ENCODE results near the gene UBE2S.
"Not testable (repeated sequence)": the region's sequence is repeated elsewhere in the genome, so short reads cannot be mapped to it uniquely, and the experiment has no call there.

UBE2S gene

DNA sequence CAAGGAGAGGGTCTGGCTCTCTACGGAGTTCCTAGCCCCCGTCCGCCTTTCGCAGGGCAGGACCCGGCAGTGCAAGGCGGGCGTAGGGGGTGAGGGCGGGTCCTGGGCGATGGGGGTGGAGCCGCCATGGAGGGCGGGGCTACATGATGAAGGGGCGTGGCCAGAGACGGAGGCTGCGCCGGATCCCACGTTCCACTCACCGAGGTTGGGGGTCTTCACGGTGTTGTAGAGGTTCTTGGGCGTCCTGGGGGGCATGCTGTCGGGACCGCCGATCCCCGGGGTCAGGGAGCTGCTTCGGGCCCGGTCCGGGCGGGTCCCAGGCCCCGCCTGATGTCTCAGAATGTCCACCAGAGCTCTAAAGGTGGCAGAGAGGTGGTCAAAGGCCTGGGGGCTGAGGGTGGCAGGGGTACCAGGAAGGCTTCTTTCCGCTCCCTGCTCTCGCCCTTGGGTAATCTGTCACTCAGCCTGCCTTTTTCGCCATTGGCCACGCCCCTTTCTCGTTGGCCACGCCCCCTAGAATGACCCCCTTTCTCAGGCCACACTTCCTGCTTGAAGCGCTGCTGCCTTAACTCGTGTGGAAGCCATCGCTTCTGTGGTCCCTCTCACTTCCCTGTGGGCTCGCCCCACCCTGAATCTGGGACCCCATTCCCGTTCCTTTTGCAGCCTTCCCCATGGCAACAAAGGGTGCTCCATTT is 33.0 kb upstream of the UBE2S start:
- DNase-seq (ENCODE audit: low read depth in 2 of 2) = no peak

DNA sequence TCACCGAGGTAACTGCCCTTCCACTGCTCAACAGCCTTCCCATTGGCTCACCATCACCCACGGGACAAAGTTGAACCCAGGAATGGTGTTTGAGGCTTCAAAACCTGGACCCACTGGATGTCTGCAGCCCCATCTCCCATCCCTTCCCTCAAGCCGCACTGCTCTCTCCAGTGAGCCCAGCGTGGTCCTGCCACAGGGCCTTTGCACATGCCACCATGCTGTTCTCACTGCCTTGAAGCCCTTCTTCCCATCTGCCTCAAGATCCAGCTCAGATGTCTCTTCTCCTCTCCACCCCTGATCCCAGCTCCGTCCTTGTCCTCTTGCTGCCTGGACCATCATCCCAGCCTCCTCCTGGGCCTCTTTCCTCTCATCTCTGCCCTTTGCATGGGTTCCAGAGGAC is 31.5 kb upstream of the UBE2S start:
- no peak for DNase-seq (ENCODE audit: low read depth in 2 of 2)

DNA sequence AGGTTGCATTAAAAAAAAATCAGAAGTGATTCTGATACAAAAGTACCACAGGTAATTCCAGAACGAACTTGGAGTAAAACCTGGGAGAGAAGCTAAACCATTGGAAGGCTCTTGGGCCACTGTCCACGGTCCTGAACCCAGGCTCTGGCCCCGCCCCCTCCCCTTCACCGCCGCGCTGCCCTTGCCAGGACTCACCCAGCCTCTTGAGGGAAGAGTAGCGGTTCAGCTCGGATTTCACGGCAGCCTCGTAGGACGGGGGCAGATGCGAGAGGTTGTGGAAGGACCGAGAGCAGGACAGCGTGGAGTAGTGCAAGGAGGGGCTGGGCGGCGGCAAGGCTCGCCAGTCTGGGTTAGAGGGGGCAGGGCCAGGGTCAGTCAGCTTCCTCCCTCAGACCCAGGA is 29.8 kb upstream of the UBE2S start:
- DNase-seq (ENCODE audit: low read depth in 2 of 2) = no peak

DNA sequence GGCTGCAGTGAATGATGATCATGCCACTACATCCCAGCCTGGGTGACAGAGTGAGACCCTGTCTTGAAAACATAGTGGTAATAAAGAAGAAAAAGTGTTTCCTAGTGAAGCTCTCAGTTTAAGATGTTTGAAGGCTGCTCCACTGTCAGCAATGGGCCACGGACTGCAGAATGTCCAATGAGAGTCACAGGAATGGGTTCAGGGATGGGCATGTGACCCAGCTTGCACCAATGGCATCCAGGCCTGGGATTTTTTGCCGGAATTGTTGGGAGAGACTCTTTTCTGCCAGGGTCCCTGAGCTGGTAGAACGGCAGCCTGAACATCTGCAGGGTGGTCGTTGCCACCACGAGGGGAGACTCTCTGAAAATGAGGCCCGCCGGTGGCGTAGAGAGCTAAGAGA is 29.3 kb upstream of the UBE2S start:
- DNase-seq (ENCODE audit: low read depth in 2 of 2) = no peak

DNA sequence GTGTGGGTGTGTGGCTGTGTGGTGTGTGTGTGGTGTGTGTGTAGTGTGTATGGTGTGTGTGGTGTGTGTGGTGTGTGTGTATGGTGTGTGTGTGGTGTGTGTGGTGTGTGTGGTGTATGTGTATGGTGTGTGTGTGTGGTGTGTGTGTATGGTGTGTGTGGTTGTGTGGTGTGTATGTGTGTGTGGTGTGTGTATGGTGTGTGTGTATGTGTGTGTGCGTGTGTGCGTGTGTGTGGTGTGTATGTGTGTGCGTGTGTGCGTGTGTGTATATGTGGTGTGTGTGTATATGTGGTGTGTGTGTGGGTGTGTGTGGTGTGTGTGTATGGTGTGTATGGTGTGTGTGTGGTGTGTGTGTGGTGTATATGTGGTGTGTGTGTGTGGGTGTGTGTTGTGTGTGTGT is 27.4 kb upstream of the UBE2S start:
- DNase-seq (ENCODE audit: low read depth in 2 of 2) = no peak

DNA sequence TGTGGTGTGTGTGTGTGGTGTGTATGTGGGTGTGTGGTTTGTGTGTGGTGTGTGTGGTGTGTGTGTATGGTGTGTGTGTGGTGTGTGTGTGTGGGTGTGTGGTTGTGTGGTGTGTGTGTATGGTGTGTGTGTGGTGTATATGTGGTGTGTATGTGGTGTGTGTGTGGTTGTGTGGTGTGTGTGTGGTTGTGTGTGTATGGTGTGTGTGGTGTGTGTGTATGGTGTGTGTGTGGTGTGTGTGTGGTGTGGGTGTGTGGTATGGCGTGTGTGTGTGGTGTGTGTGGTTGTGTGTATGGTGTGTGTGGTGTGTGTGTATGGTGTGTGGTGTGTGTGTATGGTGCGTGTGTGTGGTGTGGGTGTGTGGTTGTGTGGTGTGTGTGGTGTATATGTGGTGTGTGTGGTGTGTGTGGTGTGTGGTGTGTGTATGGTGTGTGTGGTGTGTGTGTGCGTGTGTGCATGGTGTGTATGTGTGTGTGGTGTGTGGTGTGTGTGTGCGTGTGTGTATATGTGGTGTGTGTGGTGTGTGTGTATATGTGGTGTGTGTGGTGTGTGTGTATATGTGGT is 26.9 kb upstream of the UBE2S start:
- no peak for DNase-seq (ENCODE audit: low read depth in 2 of 2)

DNA sequence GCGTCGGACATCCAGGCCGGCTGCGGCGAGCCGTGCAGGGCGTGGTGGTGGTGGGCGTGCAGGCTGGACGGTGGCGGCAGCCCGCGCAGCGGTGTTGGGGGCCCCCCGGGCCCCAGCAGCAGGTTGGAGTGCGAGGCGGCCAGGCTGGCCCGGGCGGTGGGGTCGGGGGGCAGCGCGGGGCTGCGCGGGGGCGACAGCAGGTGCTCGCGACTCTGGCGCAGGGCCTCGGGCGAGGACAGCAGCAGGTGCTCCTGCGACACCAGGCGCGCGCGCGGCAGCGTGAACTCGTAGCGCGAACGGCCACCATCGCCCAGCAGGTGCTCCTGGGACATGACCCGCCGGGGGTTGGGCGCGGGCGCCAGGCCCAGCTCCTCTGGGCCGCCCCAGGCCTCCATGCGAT is 25.7 kb upstream of the UBE2S start:
- no peak for DNase-seq (ENCODE audit: low read depth in 2 of 2)

DNA sequence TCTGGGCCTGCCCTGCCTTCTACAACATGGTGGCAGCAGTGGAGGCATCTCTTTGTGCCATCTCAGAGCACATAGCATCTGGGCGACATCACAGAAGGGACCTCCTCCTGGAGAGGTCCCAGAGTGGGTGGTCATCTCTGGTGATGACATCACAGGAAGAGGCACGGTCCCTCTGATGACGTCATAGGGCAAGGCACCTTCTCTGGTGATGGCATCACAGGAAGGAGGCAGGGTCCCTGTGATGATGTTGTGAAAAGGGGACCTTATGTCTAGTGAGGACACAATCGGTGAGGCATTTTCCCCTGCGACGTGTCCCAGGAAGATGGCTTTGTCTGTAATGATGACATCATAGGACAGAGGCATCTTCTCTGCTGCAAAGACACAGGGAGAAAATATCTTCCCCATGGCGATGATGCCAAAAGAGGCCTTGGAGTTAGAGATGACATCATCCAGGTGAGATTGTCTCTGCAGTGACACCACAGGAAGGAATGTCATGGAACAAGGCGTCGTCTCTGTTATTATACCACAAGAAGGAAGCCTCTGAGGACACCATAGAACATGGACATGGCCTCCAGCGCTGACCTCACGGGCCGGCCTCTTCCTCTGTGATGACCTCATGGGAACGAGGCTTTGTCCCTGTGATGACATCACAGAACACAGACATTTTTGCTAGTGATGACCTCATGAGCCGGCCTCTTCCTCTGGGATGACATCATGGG is 24.8 kb upstream of the UBE2S start:
- DNase-seq (ENCODE audit: low read depth in 2 of 2) = no peak

DNA sequence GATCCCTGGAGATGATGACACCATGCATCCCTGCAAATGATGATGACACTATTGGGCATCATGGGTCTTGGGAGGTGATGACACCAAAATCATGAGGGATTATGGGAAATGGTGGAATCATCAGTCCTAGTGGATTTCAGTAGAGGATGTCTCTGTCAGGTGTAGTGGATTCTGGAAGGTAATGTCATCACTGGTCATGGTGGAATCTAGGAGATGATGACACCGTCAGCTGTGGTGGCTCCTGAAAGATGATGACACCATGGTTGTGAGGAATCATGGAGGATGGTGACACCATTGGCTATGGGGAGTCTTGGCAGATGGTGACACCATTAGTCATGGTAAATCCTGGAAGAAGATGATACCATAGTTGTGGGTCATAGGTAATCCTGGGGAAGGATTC is 23.6 kb upstream of the UBE2S start:
- no peak for DNase-seq (ENCODE audit: low read depth in 2 of 2)

DNA sequence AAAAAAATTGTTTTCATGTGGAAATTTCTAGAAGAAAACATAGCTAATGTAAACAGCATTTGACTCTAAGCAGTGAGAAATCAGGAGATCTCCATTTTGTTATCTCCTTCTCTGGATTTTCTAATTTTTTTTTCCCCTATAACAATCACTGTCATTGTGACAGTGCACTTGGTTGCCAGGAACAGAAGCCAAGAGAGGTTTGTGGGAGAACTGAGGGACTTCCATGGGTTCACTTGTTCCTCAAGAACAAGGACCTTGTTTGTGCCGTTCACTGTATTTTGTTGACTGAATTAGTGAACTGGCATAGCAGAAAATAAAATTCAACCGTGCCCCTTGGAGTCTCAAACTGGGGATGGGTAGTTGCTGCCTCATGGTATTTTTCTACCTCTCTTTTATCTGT is 18.5 kb upstream of the UBE2S start:
- no peak for DNase-seq (ENCODE audit: low read depth in 2 of 2)

DNA sequence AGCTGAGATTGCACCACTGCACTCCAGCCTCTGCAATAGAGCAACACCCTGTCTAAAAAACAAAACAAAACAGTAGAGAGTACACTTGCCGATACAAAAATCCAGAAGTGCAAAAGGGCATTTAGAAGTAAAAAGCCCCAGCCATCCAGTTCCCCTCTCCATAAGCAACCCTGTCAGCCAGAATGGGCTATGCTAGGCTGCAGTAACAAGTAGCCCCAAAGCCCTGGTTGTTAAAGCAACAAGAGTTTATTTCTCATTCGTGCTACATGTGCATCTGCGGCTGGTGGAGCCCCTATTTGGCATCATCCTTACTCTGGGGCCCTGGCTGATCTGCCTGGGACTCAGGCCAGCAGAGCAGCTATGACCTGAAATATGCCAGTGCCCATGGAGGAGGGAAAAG is 16.9 kb upstream of the UBE2S start:
- no peak for DNase-seq (ENCODE audit: low read depth in 2 of 2)

DNA sequence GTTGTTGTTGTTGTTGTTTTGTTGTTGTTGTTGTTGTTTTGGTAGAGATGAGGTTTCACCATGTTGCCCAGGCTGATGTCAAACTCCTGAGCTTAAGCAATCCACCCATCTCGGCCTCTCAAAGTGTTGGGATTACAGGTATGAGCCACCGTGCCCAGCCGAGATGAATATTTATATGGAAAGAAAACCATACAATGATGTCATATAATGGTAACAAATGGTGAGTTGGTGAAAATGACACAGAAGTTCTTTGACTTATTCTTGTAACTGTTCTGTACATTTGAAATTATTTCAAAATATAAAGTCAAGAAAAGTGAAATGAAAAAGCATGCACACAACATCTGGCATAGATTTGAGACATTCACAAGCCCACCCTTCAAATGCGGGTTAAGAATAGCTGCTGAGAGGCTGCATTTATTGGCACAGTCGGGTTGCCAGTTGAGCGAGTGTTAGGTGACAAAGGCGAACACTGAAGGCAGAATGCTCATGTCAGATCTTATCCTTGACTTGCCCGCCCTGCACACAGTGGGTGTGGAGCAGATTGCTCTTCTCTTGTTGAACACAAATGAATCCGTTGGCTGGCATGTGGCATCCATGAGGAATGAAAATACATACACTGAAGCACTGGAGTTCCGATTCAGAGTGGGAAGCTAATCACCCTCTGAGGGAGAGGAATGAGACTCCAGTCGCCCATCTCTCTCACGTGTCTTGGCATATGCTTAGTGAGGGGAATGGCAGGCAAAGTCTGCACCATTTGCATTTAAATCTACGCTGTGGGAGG is 15.8 kb upstream of the UBE2S start:
- no peak for DNase-seq (ENCODE audit: low read depth in 2 of 2)

DNA sequence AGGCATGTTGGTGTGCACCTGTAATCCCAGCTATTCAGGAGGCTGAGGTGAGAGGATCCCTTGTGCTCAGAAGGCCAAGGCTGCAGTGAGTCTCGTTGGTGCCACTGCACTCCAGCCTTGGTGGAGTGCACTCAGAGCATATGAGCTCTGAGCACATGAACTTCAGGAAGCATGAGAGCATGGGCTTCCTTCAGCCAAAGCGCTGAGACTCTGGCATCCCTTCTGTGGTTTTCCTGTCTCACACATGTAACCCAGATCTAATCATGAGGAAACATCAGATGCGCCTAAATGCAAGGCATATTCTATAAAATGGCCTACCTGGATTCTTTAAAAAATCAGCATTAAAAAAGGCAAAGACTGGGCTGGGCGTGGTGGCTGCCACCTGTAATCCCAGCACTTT is 13.7 kb upstream of the UBE2S start:
- DNase-seq (ENCODE audit: low read depth in 2 of 2) = not testable (repeated sequence)

DNA sequence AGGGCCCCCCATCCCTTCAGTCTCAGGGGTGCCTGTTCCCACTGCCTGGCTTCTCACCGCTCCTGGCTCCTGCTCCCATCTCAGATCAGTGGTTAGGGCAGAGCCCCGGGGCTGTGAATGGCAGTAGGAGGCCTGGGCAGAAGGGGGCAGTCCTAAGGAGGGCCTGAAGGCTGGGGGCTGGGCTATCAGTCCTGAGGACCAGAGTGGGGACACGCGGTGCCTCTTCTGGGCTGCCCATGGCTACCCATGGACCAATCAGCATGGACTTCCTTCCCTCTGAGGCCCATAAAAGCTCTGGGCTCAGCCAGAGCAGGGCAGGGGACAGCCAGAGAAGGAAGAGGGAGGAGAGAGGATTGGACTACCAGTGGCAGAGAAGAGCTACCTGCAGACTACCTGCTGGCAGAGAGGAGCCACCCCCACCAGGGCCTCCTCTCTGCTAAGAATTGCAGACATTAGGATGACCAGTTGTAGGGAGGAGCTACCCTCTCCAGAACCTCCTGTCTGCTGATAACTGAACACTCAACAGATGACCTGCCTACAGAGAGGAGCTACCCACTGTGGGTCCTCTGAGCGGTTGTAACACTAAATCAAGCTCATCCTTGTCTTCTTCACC is 12.1 kb upstream of the UBE2S start:
- no peak for DNase-seq (ENCODE audit: low read depth in 2 of 2)

DNA sequence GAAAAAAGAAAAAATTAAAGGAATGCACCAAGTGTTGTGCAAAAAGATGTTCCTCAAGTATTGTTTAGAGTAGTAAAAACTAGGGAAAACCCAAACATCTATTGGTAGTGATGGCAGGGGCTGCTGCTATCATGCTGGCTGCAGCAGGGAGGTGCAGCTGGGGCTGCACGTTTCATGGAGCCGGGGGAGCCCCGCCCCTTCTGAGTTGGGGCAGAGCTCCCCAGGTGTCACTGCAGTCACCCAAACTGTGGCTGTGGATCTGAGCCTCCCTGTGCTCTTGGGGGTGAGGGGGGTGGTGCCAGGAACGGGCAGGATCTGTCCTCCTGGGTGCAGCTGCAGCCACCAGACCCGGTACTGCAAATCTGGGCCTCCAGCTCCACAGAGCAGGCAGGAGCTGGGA is 11.5 kb upstream of the UBE2S start:
- DNase-seq (ENCODE audit: low read depth in 2 of 2) = no peak

DNA sequence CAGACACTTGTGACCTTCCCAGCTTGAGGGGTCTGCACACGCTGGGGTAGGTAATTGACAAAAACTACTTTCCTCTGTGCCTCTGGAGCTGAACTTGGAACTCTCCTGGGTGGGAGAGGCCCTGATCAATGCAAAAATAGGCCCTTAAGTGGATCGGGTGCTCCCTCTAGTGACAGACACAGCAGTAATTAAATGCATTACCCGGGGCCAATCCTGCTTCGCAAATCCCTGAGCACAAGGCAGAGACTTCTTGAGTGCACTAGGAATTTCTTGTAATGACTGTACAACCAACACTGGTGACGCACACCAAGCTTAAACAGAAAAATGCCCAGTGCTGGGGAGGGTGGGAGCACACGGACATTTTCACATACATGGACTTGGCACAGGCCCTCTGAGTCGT is 10.6 kb upstream of the UBE2S start:
- peak; percentile 41 to 51 for DNase-seq (ENCODE audit: low read depth in 2 of 2)

DNA sequence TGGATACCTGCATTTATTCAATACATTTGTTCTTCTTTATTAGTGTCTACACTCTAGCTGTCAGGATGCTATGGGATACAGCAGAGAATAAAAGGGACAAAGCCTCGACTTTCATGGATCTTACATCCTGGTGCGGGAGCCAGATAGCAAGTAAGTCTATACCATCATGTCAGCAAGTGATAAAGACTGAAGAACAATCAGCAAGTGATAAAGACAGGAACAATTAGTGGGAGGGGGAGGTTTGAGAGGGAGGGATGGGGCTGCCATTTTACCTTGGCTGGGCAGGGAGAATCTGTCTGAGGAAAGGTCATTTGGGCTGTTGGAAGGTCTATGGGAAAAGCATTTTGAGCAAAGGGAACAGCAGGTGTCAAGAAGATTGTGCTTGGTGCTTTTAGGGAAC is 2.6 kb upstream of the UBE2S start:
- no peak for DNase-seq (ENCODE audit: low read depth in 2 of 2)

DNA sequence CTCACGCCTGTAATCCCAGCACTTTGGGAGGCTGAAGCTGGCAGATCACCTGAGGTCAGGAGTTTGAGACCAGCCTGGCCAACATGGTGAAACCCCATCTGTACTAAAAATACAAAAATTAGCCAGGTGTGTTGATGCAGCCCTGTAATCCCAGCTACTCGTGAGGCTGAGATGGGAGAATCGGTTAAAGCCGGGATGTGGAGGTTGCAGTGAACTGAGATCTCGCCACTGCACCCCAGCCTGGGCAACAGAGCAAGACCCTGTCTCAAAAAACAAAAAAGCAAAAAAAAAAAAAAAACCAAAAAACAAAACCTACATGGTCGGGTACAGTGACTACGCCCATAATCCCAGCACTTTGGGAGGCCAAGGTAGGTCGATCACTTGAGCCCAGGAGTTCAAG is 1.6 kb upstream of the UBE2S start:
- DNase-seq (ENCODE audit: low read depth in 2 of 2) = not testable (repeated sequence)

DNA sequence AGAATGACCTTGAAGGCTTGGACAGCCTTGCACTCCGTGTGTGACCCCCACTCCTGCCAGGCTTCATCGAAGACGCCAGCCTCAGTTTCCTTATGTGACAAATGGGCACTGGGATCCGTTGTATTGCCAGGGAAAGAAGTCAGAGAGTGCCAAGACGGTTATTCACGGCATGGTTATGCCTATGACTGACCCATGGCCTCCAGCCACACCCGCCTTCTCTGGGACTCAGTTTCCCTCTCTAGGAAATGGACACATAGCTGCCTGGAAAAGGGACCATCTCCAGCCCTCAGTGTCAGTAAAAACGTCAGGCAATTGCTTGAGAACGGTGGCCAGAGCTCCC is 915 bp upstream of the UBE2S start:
- no peak for DNase-seq (ENCODE audit: low read depth in 2 of 2)

DNA sequence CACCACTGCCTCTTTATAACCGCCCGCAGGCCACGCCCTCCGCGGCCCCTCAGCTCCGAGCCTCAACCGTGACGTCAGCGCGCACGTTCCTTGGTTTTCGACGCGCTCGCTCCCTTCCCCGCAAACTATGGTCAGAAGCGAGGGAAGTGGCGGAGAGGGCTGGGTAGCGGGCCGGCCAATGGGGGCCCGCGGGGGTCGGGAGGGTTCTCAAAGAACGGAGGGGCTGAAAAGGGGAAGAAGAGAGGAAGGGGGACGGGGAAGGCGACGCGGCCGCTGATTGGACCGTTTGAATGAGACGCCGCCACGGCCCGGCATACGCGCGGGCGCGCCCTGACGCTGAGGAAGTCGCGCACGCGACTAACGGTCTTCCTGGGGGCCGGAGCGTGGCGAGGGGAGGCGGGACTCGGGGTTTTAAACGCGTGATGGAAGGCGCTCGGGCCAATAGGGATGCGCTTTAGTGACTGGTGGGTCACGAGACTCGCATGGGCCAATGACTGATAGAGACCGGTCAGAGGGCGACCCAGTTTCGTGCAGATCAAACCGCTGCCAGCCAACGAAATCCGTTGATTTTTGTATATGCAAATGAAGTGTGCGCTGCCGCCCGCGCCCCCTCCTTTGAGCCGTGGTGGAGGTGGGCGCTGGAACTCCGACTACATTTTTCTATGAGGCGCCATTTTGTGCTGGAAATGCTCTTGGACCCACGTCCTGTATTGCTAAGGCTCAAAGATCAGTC is 378 bp upstream of the UBE2S start:
- DNase-seq (ENCODE audit: low read depth in 2 of 2) = peak; percentile 99

DNA sequence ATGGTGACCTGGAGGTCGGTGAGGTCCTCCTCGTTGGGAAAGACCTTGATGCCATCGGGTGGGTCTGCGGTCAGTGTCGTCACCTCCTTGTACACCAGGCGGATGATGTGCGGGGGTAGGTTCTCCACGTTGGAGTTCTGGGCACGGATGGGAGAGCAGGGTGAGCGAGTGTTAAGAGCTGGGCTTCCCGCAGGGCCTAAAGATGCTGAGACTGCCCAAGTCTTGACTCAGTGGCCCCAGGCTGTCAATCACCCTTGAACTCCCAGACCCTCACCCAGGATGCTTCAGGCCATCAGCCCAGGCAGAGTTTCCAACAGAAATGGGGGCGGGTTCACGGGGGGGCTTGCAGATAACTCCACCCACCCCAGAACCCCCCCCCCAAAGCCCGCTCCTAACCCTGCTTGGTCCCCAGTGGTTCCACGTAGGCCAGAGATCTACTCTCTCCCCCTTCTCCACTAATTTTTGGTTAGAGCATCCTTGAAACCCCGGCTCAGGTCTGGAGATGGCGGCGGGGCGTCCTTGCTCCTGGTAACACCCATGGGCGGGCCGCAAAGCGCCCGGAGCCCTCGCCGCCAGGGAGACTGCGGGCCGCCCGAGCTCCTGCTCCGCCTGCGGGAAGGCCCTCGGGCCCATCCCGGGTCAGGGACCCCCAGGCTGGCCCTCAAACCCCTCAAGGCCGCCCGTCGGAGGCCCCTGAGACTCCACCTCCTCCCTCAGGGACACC is 600 bp downstream of the UBE2S start:
- DNase-seq (ENCODE audit: low read depth in 2 of 2) = no peak

Measured in fibroblast of skin of left biceps (primary cell).